ENCODE measurements around the gene PNPLA4. TPM values are rescaled to one million over a fixed set of nuclear protein-coding genes. Genes with fewer than 3 reads are reported as not detected.

The PNPLA4 gene
- total RNA-seq, 1 experiment from 2014 or later: 15.5 TPM

DNA sequence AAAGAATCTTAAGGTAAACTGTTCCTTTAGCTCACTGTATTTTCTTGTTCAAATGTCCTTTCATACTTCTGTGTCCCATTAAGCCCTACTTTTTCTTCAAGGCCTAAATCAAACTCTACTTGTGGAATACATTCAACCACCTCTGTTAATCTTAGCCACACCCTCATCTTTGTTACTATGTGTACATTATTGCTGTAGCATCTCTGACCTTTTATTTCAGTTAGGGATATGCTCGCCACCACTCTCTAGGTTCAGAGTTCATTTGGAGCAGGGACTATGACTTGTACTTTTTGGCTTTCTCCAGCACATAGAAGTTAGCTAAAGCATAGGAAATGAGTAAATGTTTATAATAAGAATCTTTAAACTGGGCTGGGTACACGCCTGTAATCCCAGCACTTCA is 6.8 kb upstream of the PNPLA4 start:
- H3K9me3 ChIP-seq (ENCODE audit: control insufficient read depth in 1 of 2, insufficient read depth in 1 of 2, low read depth in 1 of 2, low read length in 2 of 2): no peaks in the 10 kb centered on the region
- no peak for TF ChIP-seq EZH2phosphoT487 (IDR thresholded peaks at IDR 0.05; ENCODE audit: borderline replicate concordance)
- no peak for TF ChIP-seq JUND (IDR thresholded peaks at IDR 0.05)
- TF ChIP-seq CTCF (IDR thresholded peaks at IDR 0.05 in 2 of 3, conservative IDR thresholded peaks at IDR 0.05 in 1 of 3; ENCODE audit: borderline replicate concordance in 1 of 3, insufficient read depth in 1 of 3, low read depth in 2 of 3, low read length in 2 of 3): no peak
- no peak for TF ChIP-seq POLR2A (IDR thresholded peaks at IDR 0.05; ENCODE audit: borderline replicate concordance, extremely low read depth, insufficient read depth, insufficient read length)
- TF ChIP-seq, protein P1, sequence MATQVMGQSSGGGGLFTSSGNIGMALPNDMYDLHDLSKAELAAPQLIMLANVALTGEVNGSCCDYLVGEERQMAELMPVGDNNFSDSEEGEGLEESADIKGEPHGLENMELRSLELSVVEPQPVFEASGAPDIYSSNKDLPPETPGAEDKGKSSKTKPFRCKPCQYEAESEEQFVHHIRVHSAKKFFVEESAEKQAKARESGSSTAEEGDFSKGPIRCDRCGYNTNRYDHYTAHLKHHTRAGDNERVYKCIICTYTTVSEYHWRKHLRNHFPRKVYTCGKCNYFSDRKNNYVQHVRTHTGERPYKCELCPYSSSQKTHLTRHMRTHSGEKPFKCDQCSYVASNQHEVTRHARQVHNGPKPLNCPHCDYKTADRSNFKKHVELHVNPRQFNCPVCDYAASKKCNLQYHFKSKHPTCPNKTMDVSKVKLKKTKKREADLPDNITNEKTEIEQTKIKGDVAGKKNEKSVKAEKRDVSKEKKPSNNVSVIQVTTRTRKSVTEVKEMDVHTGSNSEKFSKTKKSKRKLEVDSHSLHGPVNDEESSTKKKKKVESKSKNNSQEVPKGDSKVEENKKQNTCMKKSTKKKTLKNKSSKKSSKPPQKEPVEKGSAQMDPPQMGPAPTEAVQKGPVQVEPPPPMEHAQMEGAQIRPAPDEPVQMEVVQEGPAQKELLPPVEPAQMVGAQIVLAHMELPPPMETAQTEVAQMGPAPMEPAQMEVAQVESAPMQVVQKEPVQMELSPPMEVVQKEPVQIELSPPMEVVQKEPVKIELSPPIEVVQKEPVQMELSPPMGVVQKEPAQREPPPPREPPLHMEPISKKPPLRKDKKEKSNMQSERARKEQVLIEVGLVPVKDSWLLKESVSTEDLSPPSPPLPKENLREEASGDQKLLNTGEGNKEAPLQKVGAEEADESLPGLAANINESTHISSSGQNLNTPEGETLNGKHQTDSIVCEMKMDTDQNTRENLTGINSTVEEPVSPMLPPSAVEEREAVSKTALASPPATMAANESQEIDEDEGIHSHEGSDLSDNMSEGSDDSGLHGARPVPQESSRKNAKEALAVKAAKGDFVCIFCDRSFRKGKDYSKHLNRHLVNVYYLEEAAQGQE (IDR thresholded peaks at IDR 0.05; ENCODE audit: low read depth): no peak
- TF ChIP-seq POLR2AphosphoS5 (IDR thresholded peaks at IDR 0.05; ENCODE audit: low read depth, low read length): no peak
- TF ChIP-seq, protein P2, sequence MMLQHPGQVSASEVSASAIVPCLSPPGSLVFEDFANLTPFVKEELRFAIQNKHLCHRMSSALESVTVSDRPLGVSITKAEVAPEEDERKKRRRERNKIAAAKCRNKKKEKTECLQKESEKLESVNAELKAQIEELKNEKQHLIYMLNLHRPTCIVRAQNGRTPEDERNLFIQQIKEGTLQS (IDR thresholded peaks at IDR 0.05): no peak
- DNase-seq (ENCODE audit: low read depth, low spot score): no peak
- RAD21 ChIA-PET (ENCODE audit: low non-redundant PET in 1 of 2, low total read pairs in 2 of 2, uncharacterized antibody in 2 of 2, unreplicated experiment in 2 of 2): no interaction called here
- no peak overlapping the region for H3K27ac ChIP-seq (ENCODE audit: low read depth, low read length)
- intact Hi-C loops (cut with micrococcal nuclease): no loop called here
- no peaks in the 10 kb centered on the region for H3K36me3 ChIP-seq (ENCODE audit: control insufficient read depth in 1 of 2, insufficient read depth in 2 of 2, low read length in 2 of 2)
- no peak overlapping the region for H2AFZ ChIP-seq (ENCODE audit: low read depth, low read length, poor library complexity, severe bottlenecking)
- CTCF ChIA-PET: no interaction called here
- POLR2A ChIA-PET: no interaction called here
- H3K4me3 ChIP-seq (replicated peaks in 1 of 2; ENCODE audit: low read depth in 1 of 2, low read length in 2 of 2): no peak overlapping the region
- H3K4me1 ChIP-seq (ENCODE audit: control insufficient read depth in 1 of 2, insufficient read depth in 2 of 2, low read length in 2 of 2): no peaks in the 10 kb centered on the region
- no peaks in the 10 kb centered on the region for H3K79me2 ChIP-seq (ENCODE audit: insufficient read depth, low read length)
- ATAC-seq: no peak
- H3K4me2 ChIP-seq (ENCODE audit: low read length): no peak overlapping the region
- no peaks in the 10 kb centered on the region for H4K20me1 ChIP-seq (ENCODE audit: insufficient read depth)
- H3K27me3 ChIP-seq (ENCODE audit: insufficient read depth, low read length): no peaks in the 10 kb centered on the region
- no peaks in the 10 kb centered on the region for H3K9me2 ChIP-seq (ENCODE audit: insufficient read depth)
- BruUV-seq (replicated peaks): no TSS peak
- no peak overlapping the region for H3K9ac ChIP-seq (ENCODE audit: low read length)

Data from HCT116 (cell line).